ENCODE measurements around the gene CD72.
"Not testable (repeated sequence)": the region's sequence is repeated elsewhere in the genome, so short reads cannot be mapped to it uniquely, and the experiment has no call there.

CD72 gene

DNA sequence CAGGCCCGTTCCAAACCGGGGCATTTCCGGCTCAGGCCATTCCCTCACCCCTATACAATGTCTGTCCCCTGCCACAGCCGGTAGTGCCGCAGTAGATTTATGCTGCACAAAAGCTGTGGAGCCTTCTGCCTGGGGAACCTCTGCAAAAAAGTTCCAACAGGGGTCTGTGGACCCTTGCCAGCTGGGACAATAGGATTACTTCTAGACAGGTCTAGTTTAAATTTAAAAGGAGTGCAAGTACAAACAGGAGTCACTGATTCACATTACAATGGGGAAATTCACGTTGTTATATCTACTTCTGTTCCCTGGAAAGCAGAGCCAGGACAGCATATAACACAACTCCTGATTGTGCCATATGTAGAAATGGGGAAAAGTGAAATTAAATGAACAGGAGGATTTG is 34.7 kb downstream of the CD72 start:
- not testable (repeated sequence) for DNase-seq

DNA sequence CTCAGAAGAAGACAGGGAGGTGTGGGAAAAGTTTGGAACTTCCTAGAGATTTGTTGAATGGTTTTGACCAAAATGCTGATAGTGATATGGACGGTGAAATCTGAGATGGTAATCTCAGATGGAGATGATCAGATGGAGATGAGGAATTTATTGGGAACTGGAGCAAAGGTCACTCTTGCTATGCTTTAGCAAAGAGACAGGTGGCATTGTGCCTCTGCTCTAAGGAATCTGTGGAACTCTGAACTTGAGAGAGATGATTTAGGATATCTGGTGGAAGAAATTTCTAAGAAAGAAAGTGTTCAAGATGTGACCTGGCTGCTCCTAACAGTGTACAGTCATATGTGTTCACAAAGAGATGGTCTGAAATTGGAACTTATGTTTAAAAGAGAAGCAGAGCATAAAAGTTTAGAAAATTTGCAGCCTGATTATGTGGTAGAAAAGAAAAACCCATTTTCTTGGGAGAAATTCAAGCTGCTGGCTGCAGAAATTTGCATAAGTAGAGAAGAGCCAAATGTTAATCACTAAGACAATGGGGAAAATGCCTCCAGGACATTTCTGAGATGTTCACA is 38.5 kb downstream of the CD72 start:
- DNase-seq = not testable (repeated sequence)

DNA sequence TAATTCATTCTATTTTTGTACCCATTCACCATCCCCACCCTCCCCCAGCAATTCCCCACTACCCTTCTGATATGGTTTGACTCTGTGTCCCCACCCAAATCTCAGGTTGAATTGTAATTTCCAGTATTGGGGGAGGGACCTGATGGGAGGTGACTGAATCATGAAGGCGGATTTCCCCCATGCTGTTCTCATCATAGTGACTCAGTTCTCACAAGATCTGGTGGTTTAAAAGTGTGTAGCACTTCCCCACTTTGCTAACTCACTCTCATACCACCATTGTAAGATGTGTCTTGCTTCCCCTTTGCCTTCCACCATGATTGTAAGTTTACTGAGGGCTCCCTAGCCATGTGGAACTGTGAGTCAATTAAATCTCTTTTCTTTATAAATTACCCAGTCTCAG is 39.1 kb downstream of the CD72 start:
- DNase-seq = no peak

DNA sequence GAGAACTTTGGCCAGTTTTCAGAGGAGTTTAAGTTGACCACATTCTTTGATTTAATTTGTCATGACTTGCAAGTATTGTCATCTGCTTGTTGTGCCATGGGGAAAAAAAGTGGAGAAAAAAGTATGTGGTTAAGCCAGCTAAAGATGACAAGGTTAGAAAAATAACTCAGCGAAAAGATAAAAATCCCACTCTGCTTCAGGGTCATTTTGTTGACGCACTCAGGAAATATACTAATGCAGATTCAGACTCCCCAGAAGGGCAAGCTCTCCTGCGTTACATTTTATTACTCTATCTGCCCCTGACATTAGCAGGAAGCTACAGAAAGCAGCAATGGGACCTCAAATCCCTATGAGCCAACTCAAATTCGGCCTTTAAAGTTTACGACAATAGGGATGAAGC is 40.7 kb downstream of the CD72 start:
- no peak for DNase-seq

DNA sequence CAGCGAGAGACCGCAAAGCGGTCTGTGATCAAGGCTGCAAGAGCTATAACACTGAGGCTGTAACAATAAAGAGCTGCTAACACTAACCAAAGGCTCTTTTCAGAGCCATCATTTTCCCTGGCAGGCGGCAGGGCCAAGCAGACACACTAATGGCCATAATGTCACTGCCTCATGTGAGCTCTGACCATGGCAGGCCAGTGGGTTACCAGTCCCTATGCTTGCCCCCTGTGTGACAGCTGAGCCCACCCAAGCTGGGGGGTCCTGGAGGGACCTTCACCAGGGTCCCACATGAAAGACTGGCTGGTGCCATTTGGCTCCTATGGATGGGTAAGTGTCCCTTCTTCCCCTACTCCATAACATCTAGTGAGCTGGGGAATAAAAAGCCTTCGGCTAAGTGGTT is 42.7 kb downstream of the CD72 start:
- DNase-seq = no peak

DNA sequence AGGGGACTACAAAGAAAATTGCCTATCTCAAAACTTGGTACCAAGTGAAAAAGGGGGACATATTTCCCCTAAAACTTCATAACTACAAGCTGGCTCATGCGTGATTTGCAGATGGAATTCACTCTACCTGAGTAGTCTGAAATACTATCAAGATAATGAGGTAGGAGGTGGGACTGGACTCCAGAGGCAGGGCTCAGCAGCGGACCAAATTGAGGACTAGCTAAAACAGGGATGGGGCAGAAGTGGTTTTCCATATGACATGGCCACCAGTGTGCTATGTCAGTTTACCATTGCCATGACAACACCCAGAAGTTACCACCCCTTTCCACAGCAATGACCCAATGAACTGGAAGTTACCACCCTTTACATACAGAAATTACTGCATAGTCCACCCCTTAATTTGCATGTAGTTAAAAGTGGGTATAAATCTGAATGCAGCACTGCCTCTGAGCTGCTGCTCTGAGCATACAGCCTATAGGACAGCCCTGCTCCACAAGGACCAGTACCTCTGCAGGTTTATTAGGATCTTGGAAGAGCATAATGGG is 43.6 kb downstream of the CD72 start:
- no peak for DNase-seq

DNA sequence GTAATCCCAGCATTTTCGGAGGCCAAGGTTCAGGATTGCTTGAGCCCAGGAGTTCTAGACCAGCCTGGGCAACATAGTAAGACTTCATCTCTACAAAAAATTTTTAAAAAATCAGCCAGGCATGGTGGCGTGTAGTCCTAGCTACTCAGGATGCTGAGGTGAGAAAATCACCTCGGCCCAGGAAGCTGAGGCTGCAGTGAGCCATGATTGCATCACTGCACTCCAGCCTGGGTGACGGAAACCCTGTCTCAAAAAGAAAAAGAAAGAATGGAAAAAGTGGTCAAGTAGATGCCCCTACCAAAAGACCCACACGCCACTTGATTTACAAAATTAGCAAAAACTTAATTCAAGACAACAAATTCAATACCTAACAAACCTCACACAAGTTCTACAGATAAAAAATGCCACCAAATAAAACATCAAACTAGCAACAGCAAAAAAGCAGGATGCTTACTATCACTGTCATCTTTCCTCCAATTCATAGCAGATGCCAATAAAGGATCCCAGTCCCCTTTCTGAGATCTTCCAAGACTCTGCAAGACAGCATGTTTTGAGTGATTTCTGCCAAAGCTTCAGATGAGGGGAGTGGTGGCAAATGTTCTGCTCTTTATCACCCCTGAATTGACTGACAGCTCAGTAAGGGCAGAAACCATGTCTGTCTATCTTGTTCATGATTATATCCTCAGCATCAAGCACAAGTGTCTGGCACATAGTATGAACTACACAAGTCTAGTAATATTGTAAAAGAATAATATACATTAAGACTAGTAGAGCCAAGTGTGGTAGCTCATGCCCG is 47.3 kb downstream of the CD72 start:
- no peak for DNase-seq

DNA sequence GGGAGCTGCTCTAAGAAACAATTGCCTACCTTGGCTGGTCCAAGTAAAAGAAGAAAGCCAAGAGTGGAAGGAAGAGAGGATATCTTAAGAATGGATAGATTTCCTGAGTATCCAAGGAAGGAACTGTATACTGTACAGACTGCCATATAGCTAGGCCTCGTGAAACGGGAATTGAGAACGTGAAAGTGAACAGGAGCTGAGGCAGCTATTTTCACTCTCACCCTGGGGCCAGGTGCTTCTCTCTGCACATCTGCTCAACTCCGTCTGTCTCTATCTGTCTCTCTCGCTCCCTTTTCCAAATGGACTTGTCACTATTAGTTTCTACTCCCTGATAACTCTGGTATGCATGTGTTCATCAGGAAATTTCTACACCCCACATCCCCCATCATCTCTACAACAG is 49.0 kb downstream of the CD72 start:
- DNase-seq = no peak

DNA sequence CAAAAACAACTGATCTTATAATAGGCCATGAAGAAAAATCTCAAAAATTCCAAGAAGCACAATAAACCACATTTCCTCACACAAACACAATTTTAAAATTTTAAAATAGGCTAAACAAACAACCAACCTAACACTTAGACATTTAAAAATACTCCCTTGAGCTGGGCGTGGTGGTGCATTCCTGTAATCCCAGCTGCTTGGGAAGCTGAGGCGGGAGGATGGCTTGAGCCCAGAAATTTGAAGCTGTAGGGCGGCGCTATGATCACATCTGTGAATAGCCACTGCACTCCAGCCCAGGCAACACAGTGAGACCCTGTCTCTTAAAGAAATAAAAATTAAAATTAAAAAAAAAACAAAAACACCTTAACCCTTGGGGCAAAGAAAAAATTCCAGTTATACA is 50.0 kb downstream of the CD72 start:
- no peak for DNase-seq

DNA sequence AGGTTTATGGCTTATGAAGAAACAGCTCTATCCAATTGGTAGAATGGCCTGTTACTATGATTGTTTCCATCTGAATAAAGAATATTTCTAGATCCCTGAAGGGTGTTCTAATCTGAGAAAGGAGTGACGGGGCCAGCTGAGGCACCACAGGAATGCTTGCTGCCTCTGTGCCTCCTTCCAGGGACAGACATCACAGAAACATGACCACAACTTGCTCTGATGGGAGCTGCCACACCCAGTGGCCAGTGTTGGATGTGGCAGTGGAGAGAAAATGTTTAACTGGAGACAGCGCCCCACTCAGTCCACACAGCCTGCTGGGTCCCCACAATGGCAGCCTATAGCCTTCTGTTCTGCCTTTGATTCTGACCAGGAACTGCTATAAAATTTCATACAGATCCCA is 51.8 kb downstream of the CD72 start:
- DNase-seq = no peak

DNA sequence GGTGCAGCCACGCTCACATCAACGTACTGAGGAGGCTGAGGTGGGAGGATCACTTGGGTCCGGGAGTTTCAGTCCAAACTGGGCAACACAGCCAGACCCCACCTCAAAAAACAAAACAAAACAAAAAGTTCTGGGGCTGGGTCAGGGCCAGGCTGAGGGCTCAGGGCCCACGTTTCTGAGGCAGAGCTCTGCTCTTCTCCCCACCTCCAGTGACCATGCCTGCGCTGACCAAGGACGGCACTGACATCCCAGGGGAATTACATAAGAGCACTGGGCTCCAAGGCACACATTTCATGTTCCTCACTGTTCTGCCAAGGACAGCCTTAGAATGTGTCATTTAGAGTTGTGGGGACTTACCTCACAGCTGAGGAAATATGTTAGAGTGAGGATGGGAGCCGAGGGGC is 53.6 kb downstream of the CD72 start:
- DNase-seq = no peak

DNA sequence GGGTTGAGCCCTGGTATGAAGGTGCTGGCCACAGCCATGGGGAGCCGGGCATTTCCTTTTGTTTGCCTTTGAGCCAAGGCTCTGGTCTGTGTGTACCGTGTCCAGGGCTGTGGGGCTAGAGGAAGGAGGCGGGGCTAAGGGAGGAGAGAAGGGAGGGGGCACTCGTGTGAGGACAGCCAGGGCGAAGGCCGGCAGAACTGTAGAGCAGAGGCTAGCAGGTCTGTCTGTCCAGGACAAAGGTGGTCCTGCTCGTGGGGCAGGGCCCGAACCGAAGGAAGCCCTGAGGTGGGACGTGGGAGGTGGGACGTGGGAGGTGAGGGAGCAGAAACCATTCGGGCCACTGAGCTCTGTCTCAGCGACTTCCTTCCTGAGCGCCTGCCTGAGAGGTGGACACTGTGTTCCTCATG is 54.4 kb downstream of the CD72 start:
- DNase-seq = no peak

DNA sequence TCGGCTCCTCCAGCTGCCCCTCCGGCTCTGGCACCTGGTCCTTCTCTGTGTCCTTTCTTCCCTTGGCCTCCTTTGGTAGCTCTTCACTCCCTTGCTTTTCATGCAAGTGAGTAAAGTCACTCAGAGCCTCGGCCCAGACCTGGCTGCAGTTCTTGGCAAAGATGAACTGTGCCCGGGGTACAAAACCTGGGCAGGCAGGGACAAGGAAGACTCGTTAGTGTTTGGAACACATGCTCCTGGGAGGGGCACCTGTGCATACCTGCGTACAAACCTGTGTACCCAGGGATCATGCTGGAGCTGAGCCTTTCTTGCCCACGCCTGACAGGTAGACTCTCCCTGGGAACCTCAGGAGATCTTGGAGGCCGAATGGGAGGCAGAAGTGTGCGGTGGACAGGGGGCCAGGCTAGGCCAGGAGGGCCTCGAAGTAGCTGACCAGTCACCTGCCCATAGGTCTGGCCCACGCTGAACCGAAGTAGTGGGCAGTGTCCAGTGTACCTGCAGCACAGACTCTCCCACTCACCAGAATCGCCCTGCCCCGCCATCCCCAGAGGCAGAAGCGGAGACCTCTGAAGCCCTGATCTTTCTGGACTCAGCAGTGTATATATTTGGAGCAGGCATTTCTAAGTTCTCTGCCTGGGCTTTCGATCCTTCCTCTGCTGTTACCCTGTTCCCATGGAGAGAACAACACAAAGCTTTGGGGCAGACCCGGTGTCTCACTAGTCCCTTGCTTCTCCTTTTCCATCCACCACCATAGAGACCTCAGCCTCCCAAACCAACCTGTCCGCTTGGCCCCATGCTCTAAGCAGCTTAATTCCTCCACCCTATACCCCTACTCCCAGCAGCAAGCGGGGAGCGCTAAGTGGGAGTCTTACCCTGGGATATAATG is 55.1 kb downstream of the CD72 start:
- no peak for DNase-seq

DNA sequence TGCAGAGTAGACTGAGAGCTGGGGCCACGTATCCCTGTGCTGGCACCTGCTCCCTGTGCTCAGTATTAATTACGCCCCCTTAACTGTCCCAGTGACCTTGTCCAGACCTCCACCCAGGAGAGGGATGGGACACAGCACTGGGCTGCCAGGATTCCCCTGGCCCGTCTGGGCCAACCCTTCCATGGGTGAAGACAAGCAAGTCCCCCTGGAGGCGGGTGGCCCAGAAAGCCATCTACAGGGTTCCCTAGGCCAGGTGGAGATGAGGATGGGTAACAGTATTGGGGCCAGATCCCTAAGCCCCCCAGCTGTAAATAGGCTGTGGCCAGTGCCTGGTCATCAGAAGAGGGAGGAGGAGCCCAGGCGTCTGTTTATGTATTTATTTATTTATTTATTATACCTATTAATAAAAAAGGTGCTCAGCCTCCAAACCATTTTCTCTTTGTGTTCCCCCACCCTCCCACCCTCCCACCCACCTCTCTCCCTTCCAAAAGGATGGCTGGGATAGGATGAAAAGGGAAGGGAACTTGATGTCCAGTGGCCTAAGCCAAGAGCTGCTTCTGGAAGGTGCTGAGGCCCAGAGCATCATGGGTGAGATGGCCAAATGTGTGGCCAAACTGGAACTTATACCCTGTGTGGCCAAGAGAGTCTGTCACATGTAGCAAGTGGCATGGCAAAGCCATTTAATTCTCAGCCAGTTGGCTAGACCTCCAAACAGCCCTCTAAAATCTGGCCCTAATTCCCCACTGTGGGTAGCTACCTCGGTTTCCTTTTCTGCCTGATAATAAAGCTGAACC is 56.5 kb downstream of the CD72 start:
- DNase-seq = no peak

DNA sequence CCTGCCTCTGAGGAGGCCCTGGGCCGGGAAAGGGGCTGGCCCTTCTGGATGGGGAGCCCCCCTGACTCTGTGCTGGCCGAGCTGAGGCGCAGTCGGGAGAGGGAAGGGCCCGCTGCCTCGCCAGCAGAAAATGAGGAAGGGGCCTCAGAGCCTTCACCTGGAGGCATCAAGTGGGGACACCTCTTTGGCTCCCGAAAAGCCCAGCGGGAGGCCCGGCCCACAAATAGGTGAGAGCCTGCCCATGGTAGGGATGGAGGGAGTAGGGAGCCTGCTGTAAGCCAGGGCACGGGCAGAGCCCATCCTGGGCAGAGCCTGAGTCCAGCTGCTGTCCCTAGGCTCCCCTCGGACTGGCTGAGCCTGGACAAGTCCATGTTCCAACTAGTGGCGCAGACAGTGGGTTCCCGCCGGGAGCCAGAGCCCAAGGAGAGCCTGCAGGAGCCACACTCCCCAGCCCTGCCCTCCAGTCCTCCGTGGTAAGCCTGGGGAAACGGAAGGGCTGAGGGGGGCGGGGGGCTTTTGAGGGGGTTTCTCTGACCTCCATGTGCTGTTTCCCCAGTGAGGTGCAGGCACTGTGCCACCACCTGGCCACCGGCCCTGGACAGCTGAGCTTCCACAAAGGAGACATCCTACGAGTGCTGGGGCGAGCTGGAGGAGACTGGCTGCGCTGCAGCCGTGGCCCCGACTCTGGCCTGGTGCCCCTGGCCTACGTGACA is 57.4 kb downstream of the CD72 start:
- no peak for DNase-seq
